Panc1 (cell line): ENCODE results near the gene ZBTB7B.

Experiments used
- TF ChIP-seq, protein P1 (sequence below): fragments of 450-650 bp; IDR thresholded peaks from 2 replicates; pipeline ENCODE4 v1.5.1; 2017; ENCODE audit warnings: mild to moderate bottlenecking
- TF ChIP-seq, protein P2 (sequence below), 2 experiments: IDR thresholded peaks; 2 replicates each; pipeline ENCODE4 v1.6.1; 2011 to 2012; ENCODE audit warnings: low read depth in 2 of 2, control low read depth in 1 of 2, low read length in 1 of 2, mild to moderate bottlenecking in 1 of 2, moderate library complexity in 1 of 2; ENCODE audit not compliant: insufficient read depth in 1 of 2

DNA sequence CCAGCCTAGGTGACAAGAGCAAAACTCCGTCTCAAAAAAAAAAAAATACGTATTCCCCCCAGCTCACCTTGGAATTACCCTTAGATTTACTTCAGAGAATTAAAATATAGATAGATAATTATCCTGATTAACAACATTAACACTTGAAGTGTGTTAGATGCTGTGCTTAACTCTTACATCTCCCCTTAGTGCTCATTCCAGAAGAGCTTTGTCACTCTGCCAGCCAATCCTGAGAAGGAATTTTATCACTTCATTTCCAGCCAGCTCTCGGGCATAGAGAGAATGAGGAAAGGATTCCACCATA is 30.4 kb upstream of the ZBTB7B start:
- TF ChIP-seq, protein P1, sequence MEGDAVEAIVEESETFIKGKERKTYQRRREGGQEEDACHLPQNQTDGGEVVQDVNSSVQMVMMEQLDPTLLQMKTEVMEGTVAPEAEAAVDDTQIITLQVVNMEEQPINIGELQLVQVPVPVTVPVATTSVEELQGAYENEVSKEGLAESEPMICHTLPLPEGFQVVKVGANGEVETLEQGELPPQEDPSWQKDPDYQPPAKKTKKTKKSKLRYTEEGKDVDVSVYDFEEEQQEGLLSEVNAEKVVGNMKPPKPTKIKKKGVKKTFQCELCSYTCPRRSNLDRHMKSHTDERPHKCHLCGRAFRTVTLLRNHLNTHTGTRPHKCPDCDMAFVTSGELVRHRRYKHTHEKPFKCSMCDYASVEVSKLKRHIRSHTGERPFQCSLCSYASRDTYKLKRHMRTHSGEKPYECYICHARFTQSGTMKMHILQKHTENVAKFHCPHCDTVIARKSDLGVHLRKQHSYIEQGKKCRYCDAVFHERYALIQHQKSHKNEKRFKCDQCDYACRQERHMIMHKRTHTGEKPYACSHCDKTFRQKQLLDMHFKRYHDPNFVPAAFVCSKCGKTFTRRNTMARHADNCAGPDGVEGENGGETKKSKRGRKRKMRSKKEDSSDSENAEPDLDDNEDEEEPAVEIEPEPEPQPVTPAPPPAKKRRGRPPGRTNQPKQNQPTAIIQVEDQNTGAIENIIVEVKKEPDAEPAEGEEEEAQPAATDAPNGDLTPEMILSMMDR = no peak
- TF ChIP-seq, protein P2, sequence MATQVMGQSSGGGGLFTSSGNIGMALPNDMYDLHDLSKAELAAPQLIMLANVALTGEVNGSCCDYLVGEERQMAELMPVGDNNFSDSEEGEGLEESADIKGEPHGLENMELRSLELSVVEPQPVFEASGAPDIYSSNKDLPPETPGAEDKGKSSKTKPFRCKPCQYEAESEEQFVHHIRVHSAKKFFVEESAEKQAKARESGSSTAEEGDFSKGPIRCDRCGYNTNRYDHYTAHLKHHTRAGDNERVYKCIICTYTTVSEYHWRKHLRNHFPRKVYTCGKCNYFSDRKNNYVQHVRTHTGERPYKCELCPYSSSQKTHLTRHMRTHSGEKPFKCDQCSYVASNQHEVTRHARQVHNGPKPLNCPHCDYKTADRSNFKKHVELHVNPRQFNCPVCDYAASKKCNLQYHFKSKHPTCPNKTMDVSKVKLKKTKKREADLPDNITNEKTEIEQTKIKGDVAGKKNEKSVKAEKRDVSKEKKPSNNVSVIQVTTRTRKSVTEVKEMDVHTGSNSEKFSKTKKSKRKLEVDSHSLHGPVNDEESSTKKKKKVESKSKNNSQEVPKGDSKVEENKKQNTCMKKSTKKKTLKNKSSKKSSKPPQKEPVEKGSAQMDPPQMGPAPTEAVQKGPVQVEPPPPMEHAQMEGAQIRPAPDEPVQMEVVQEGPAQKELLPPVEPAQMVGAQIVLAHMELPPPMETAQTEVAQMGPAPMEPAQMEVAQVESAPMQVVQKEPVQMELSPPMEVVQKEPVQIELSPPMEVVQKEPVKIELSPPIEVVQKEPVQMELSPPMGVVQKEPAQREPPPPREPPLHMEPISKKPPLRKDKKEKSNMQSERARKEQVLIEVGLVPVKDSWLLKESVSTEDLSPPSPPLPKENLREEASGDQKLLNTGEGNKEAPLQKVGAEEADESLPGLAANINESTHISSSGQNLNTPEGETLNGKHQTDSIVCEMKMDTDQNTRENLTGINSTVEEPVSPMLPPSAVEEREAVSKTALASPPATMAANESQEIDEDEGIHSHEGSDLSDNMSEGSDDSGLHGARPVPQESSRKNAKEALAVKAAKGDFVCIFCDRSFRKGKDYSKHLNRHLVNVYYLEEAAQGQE (IDR thresholded peaks at IDR 0.05; ENCODE audit: insufficient read depth in 1 of 2, low read depth in 2 of 2, low read length in 1 of 2) = no peak
